Ovary (tissue), 9 donors: ENCODE measurements around the gene DRC1. TPM values are rescaled to one million over a fixed set of nuclear protein-coding genes. Genes with fewer than 3 reads are reported as not detected.
A peak's percentile ranks its signal among the peaks of the same experiment; 100 is the strongest.

Source experiments
- DNase-seq, 5 donors: peaks; one replicate each; pipeline ENCODE4 v3.0.0-alpha.2; 2019 to 2020
- H3K27ac ChIP-seq, 2 donors: fragments of 200-600 bp; one replicate each; pipeline versions ENCODE4 v1.5.1 to v1.8.0; 2019 to 2022
- H3K27me3 ChIP-seq: fragments of 200-600 bp; one replicate; pipeline ENCODE4 v1.8.0; 2022
- H3K36me3 ChIP-seq: fragments of 200-600 bp; sonication (generic); one replicate; pipeline ENCODE4 v1.5.1; 2019
- H3K4me1 ChIP-seq: one replicate; pipeline ENCODE4 v1.8.1; 2013; ENCODE audit warnings: mild to moderate bottlenecking, moderate library complexity; ENCODE audit not compliant: insufficient read depth
- H3K4me3 ChIP-seq: fragments of 200-600 bp; sonication (generic); one replicate; pipeline ENCODE4 v1.5.1; 2017
- H3K9me3 ChIP-seq, 2 donors: fragments of 200-600 bp in 1 of 2; sonication (generic) in 1 of 2; one replicate each; pipeline versions ENCODE4 v1.5.1 to v1.8.1; 2013 to 2019; ENCODE audit warnings: mild to moderate bottlenecking in 1 of 2, moderate library complexity in 1 of 2
- CTCF ChIP-seq, 3 donors: fragments of 450-650 bp in 2 of 3; fragments of 200-600 bp in 1 of 3; IDR thresholded peaks; one replicate each; pipeline versions ENCODE4 v1.5.1 to v1.8.0; 2016 to 2022; ENCODE audit warnings: antibody characterized with exemption in 3 of 3, mild to moderate bottlenecking in 1 of 3
- EP300 ChIP-seq: sonication (generic); formaldehyde crosslinking; IDR thresholded peaks from one replicate; pipeline ENCODE4 v1.6.1; 2017; ENCODE audit warnings: antibody characterized with exemption
- POLR2A ChIP-seq: fragments of 450-650 bp; IDR thresholded peaks from one replicate; pipeline ENCODE4 v1.6.1; 2017; ENCODE audit warnings: antibody characterized with exemption, mild to moderate bottlenecking, moderate library complexity
- WGBS, 3 donors: extraction: QIAGEN DNeasy Blood & Tissue Kit in 1 of 3; methylation state at CpG; one replicate each; pipeline versions ENCODE4 v1.1.5 to v1.1.7; 2013 to 2017; 5-methylcytosine and 5-hydroxymethylcytosine counted together
- intact Hi-C, 4 donors: fragments of 100-400 bp; cut with DNase I; formaldehyde crosslinking; loops; one replicate each; pipeline versions ENCODE4 v1.11.0 to v1.15.1; 2022 to 2023
- polyA plus RNA-seq, 2 donors: library from polyadenylated mRNA; stranded (reverse); fragments of 200-250 nt in 1 of 2; fragments of 350-450 nt in 1 of 2; fragmentation: Illumina TruSeq in 1 of 2; extraction: RNeasy Lipid Tissue Mini Kit (QIAGEN cat#74804) in 1 of 2; gene quantifications; one replicate each; pipeline ENCODE4 v1.2.3, GENCODE V29; 2013 to 2014
- total RNA-seq, 7 donors: library from RNA; depleted of rRNA in 2 of 7; stranded (reverse); fragments of >200 nt in 2 of 7; fragmentation: NEBNext Ultra II Directional in 3 of 7; extraction: Animal tissue kit (Norgen Biotek cat#: 25700) in 3 of 7; gene quantifications; one replicate each; pipeline versions ENCODE4 v1.1.0 to v1.2.4, GENCODE V29; 2016 to 2023
- donor health status: DM: no; HTN: no; CAD: no; lungs with moderate emphysema.
- donor health status: DM: no; HTN: no; CAD: no.
- donor health status: Bipolar disorder and iron deficiency.
- donor health status: DM: yes; HTN: yes; CAD: no.
- donor health status: DM: no; HTN: no; CAD: no.
- donor health status: DM: yes; HTN: yes; CAD: no.

DRC1 gene
- total and polyA plus RNA-seq, 9 donors, result 0.05 to 11.8 (median 1.2) TPM; not detected in 3

- WGBS, 3 donors, result 90 to 95% (median 95%) methylated on average over 19 of the region's 19 CpGs
- DNase-seq, result peak in 2 of 5 donors; percentile 11 to 27
- intact Hi-C loops, result no loop called here
- H3K9me3 ChIP-seq, result no peaks in the 10 kb centered on the region
- no peak overlapping the region for H3K4me3 ChIP-seq
- H3K27me3 ChIP-seq, result no peaks in the 10 kb centered on the region
- H3K36me3 ChIP-seq, result no peaks in the 10 kb centered on the region
- H3K27ac ChIP-seq, result no peak overlapping the region
- no peaks in the 10 kb centered on the region for H3K4me1 ChIP-seq
- no peak for TF ChIP-seq POLR2A
- no peak for TF ChIP-seq CTCF (IDR thresholded peaks at IDR 0.05)
- TF ChIP-seq EP300, result no peak
Measured at GRCh38 chr2:26461601-26462023, 59.9 kb downstream of the DRC1 start.

- TF ChIP-seq EP300, result no peak
- TF ChIP-seq CTCF (IDR thresholded peaks at IDR 0.05), result no peak
- TF ChIP-seq POLR2A, result no peak
- Histone ChIP-seq H3K4me1 (no peaks in the 10 kb centered on the region), H3K9me3 (no peaks in the 10 kb centered on the region), H3K36me3 (no peaks in the 10 kb centered on the region), H3K27ac (no peak overlapping the region), H3K4me3 (no peak overlapping the region), H3K27me3 (no peaks in the 10 kb centered on the region)
- intact Hi-C loops, result no loop called here
- whole genome bisulfite sequencing, 3 donors, result 90 to 95% (median 93%) methylated on average over 6 of the region's 6 CpGs
- no peak for DNase-seq
Measured at GRCh38 chr2:26462100-26462499, 60.4 kb downstream of the DRC1 start.

GRCh38 chr2:26462511-26463243, 61.0 kb downstream of the DRC1 start:
- H3K36me3 ChIP-seq, result no peaks in the 10 kb centered on the region
- H3K4me1 ChIP-seq, result no peaks in the 10 kb centered on the region
- no peak overlapping the region for H3K27ac ChIP-seq
- no peaks in the 10 kb centered on the region for H3K27me3 ChIP-seq
- WGBS, 3 donors, result 86 to 91% (median 89%) methylated on average over 14 of the region's 14 CpGs
- H3K4me3 ChIP-seq, result no peak overlapping the region
- DNase-seq, result peak in 2 of 5 donors; percentile 10 to 28
- TF ChIP-seq EP300 (no peak), POLR2A (no peak), CTCF (IDR thresholded peaks at IDR 0.05) (no peak)
- no peaks in the 10 kb centered on the region for H3K9me3 ChIP-seq
- intact Hi-C loops, result no loop called here

GRCh38 chr2:26463244-26464192, 61.8 kb downstream of the DRC1 start:
- Histone ChIP-seq H3K27me3 (no peaks in the 10 kb centered on the region), H3K27ac (no peak overlapping the region), H3K4me3 (no peak overlapping the region), H3K9me3 (no peaks in the 10 kb centered on the region), H3K36me3 (no peaks in the 10 kb centered on the region), H3K4me1 (no peaks in the 10 kb centered on the region)
- intact Hi-C loops, result no loop called here
- TF ChIP-seq EP300 (no peak), POLR2A (no peak), CTCF (IDR thresholded peaks at IDR 0.05) (no peak)
- peak in 2 of 5 donors; percentile 8 to 22 for DNase-seq
- WGBS, 3 donors, result 85 to 92% (median 89%) methylated on average over 24 to 25 of the region's 25 CpGs
